Uterus (tissue), 2 donors: ENCODE data around the gene PHC2.

ENCODE experiments used
- POLR2A ChIP-seq, 2 donors: fragments of 450-650 bp; IDR thresholded peaks; one replicate each; pipeline ENCODE4 v1.6.1; 2016; ENCODE audit warnings: antibody characterized with exemption in 2 of 2, mild to moderate bottlenecking in 1 of 2, moderate library complexity in 1 of 2
- TF ChIP-seq, protein P1 (sequence below), 4 experiments: fragments of 200-600 bp in 2 of 4; fragments of 450-650 bp in 2 of 4; sonication (generic) in 2 of 4; IDR thresholded peaks; one replicate each; pipeline ENCODE4 v1.5.1; 2016 to 2019; ENCODE audit warnings: antibody characterized with exemption in 4 of 4, mild to moderate bottlenecking in 2 of 4, moderate library complexity in 1 of 4

DNA sequence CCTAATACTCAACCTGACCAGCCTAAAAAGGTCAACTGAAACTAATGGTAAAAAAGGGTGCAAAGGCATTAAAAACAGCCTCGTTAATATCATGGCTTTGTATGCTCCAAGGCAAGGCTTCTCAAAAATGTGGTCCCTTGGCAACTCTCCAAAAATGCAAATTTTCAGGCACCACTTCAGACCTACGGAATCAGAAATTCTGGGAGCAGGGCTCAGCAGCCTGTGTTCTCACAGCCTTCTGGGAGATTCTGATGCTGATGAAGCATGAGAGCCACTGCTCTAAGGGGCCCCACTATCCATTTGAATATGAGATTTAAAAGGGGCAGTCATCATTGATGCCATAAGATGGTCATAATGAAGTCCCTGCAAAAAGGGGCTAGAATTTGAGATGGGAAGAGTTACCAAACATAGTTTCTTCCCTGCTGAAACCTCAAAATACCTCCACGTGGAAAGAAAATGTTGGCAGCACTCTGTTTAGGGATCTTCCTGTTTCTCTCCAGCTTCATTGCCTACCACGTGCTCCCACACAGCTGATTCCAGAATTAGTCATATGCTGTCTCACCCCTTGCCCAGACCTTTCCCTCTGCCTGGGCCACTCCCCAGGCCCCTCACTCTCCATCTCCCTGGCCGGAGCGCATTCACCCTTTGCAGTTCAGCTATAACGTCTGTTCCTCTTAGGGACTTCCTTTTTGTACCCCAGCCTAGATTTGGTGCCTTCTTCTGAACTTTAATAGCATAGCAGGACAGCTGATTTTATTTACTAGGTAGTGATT lies 46.7 kb downstream of the PHC2 start:
- TF ChIP-seq, protein P1, sequence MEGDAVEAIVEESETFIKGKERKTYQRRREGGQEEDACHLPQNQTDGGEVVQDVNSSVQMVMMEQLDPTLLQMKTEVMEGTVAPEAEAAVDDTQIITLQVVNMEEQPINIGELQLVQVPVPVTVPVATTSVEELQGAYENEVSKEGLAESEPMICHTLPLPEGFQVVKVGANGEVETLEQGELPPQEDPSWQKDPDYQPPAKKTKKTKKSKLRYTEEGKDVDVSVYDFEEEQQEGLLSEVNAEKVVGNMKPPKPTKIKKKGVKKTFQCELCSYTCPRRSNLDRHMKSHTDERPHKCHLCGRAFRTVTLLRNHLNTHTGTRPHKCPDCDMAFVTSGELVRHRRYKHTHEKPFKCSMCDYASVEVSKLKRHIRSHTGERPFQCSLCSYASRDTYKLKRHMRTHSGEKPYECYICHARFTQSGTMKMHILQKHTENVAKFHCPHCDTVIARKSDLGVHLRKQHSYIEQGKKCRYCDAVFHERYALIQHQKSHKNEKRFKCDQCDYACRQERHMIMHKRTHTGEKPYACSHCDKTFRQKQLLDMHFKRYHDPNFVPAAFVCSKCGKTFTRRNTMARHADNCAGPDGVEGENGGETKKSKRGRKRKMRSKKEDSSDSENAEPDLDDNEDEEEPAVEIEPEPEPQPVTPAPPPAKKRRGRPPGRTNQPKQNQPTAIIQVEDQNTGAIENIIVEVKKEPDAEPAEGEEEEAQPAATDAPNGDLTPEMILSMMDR (IDR thresholded peaks at IDR 0.05): no peak
- no peak for TF ChIP-seq POLR2A (IDR thresholded peaks at IDR 0.05)
